ENCODE measurements around the gene FAM81A. TPM values are rescaled to one million over a fixed set of nuclear protein-coding genes. Genes with fewer than 3 reads are reported as not detected.

Gene FAM81A
- total and polyA plus RNA-seq, 9 of the 15 experiments (the other 6 are each of a cell fraction or from before 2014, with no cell fraction given) = not detected

DNA sequence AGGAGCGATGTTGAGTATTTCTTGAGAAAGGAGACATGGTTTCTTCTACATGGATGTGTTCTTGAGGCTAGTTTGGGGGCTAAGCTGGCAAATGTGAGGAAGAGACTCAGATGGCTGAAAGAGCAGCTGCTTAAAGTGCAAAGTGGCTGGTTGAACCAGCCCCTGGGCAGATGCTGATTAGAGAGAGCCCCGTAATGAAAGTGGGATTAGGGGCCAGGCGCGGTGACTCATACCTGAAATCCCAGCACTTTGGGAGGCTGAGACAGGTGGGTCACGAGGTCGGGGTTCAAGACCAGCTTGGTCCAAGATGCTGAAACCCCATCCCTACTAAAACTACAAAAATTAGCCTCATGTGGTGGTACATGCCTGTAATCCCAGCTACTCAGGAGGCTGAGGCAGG lies 98.6 kb downstream of the FAM81A start:
- CTCF ChIA-PET (ENCODE audit: low intra/inter-chr PET ratio) = no interaction called here
- Histone ChIP-seq H3K27me3 (ENCODE audit: control insufficient read depth in 2 of 2, insufficient read depth in 2 of 2, low read length in 2 of 2) (peaks cover 0 to 4% of the 10 kb centered on the region in 2 experiments; a peak in 1 of 5 replicates), H3K27ac (ENCODE audit: extremely low read depth, low read depth, low read length) (no peak overlapping the region), H3K9me3 (replicated peaks; ENCODE audit: control insufficient read depth, insufficient read depth, low read depth, low read length) (no peaks in the 10 kb centered on the region), H4K20me1 (replicated peaks; ENCODE audit: control insufficient read depth, insufficient read depth, low read length) (no peaks in the 10 kb centered on the region), H3K36me3 (ENCODE audit: control insufficient read depth, insufficient read depth, low read length) (no peaks in the 10 kb centered on the region), H3K4me1 (replicated peaks in 1 of 2; ENCODE audit: control insufficient read depth in 2 of 2, insufficient read depth in 2 of 2, low read length in 2 of 2) (peaks cover 0 to 6% of the 10 kb centered on the region in 2 experiments; a peak in 3 of 5 replicates), H3K9me1 (ENCODE audit: control insufficient read depth, insufficient read depth, low read length) (no peaks in the 10 kb centered on the region), H2AFZ (ENCODE audit: low read depth, low read length) (no peak overlapping the region), H3K4me2 (ENCODE audit: insufficient read depth, low read length) (no peak overlapping the region), H3K4me3 (no peak overlapping the region), H3K79me2 (ENCODE audit: control insufficient read depth, insufficient read depth, low read length) (no peaks in the 10 kb centered on the region), H3K9ac (ENCODE audit: insufficient read depth in 1 of 2, low read depth in 2 of 2, low read length in 2 of 2) (no peak overlapping the region)
- TF ChIP-seq, protein P1, sequence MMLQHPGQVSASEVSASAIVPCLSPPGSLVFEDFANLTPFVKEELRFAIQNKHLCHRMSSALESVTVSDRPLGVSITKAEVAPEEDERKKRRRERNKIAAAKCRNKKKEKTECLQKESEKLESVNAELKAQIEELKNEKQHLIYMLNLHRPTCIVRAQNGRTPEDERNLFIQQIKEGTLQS (IDR thresholded peaks at IDR 0.05) = 0 out of 2 replicates have a peak, but pooled peaks have one; percentile 21
- TF ChIP-seq, protein P1 (CRISPR knock-in tag; conservative IDR thresholded peaks at IDR 0.05) = no peak
- TF ChIP-seq, protein P2, sequence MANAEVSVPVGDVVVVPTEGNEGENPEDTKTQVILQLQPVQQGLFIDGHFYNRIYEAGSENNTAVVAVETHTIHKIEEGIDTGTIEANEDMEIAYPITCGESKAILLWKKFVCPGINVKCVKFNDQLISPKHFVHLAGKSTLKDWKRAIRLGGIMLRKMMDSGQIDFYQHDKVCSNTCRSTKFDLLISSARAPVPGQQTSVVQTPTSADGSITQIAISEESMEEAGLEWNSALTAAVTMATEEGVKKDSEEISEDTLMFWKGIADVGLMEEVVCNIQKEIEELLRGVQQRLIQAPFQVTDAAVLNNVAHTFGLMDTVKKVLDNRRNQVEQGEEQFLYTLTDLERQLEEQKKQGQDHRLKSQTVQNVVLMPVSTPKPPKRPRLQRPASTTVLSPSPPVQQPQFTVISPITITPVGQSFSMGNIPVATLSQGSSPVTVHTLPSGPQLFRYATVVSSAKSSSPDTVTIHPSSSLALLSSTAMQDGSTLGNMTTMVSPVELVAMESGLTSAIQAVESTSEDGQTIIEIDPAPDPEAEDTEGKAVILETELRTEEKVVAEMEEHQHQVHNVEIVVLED (CRISPR knock-in tag; IDR thresholded peaks at IDR 0.05) = no peak
- TF ChIP-seq, protein P3, sequence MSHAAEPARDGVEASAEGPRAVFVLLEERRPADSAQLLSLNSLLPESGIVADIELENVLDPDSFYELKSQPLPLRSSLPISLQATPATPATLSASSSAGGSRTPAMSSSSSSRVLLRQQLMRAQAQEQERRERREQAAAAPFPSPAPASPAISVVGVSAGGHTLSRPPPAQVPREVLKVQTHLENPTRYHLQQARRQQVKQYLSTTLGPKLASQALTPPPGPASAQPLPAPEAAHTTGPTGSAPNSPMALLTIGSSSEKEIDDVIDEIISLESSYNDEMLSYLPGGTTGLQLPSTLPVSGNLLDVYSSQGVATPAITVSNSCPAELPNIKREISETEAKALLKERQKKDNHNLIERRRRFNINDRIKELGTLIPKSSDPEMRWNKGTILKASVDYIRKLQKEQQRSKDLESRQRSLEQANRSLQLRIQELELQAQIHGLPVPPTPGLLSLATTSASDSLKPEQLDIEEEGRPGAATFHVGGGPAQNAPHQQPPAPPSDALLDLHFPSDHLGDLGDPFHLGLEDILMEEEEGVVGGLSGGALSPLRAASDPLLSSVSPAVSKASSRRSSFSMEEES (CRISPR knock-in tag; IDR thresholded peaks at IDR 0.05) = 0 out of 2 replicates have a peak, but pooled peaks have one; percentile 3
- TF ChIP-seq NEUROD1 (IDR thresholded peaks at IDR 0.05; ENCODE audit: borderline replicate concordance, low read depth, low read length, partially characterized antibody) (no peak), BMI1 (IDR thresholded peaks at IDR 0.05; ENCODE audit: low read length) (no peak), YY1 (IDR thresholded peaks at IDR 0.05; ENCODE audit: borderline replicate concordance in 1 of 3, control insufficient read depth in 1 of 3, extremely low read depth in 1 of 3, insufficient read depth in 3 of 3, insufficient read length in 1 of 3, insufficient replicate concordance in 2 of 3, low read depth in 1 of 3, low read length in 2 of 3) (no peak)
- BruUV-seq (replicated peaks) = no TSS peak
- in situ Hi-C loops (cut with MboI) = loop anchor here (5.0 kb wide), 1 partner anchor 91 kb away; no protein-coding TSS in a partner anchor
- POLR2A ChIA-PET = interaction anchor here (0.8 to 1.0 kb wide), 2 partner anchors 32 to 75 kb away, joined by 3 read pairs; partner anchors contain the start of gene GCNT3
- 0% methylated on average over 6 of the region's 6 CpGs for whole genome bisulfite sequencing (ENCODE audit: insufficient coverage, low coverage, missing lambda C conversion rate)
- ATAC-seq (no peak), FAIRE-seq (no peak), DNase-seq (ENCODE audit: extremely low read depth in 1 of 4, low spot score in 3 of 4) (no peak)
- intact Hi-C loops (cut with micrococcal nuclease) = loop anchor here (10.0 kb wide), 1 partner anchor 638 kb away; no protein-coding TSS in a partner anchor

All from K562 (cell line).